ENCODE measurements around the gene EIF5. TPM values are rescaled to one million over a fixed set of nuclear protein-coding genes. Genes with fewer than 3 reads are reported as not detected.

The EIF5 gene
- total RNA-seq, 1 experiment from 2014 or later, result 238 TPM

- Histone ChIP-seq H3K9me2 (ENCODE audit: insufficient read depth) (no peaks in the 10 kb centered on the region), H3K27me3 (ENCODE audit: insufficient read depth, low read length) (no peaks in the 10 kb centered on the region), H3K4me1 (ENCODE audit: control insufficient read depth in 1 of 2, insufficient read depth in 2 of 2, low read length in 2 of 2) (peaks cover 0 to 8% of the 10 kb centered on the region in 2 experiments; a peak in 2 of 4 replicates), H3K4me3 (replicated peaks in 1 of 2; ENCODE audit: low read depth in 1 of 2, low read length in 2 of 2) (no peak overlapping the region), H3K9ac (ENCODE audit: low read length) (no peak overlapping the region), H3K79me2 (ENCODE audit: insufficient read depth, low read length) (no peaks in the 10 kb centered on the region), H3K9me3 (ENCODE audit: control insufficient read depth in 1 of 2, insufficient read depth in 1 of 2, low read depth in 1 of 2, low read length in 2 of 2) (peaks cover 11 to 12% of the 10 kb centered on the region in 2 experiments; a peak in 2 of 4 replicates), H3K27ac (ENCODE audit: low read depth, low read length) (no peak overlapping the region), H4K20me1 (ENCODE audit: insufficient read depth) (no peaks in the 10 kb centered on the region), H2AFZ (ENCODE audit: low read depth, low read length, poor library complexity, severe bottlenecking) (no peak overlapping the region), H3K4me2 (ENCODE audit: low read length) (no peak overlapping the region), H3K36me3 (ENCODE audit: control insufficient read depth in 1 of 2, insufficient read depth in 2 of 2, low read length in 2 of 2) (no peaks in the 10 kb centered on the region)
- BruUV-seq (replicated peaks), result no TSS peak
- TF ChIP-seq RAD21 (IDR thresholded peaks at IDR 0.05; ENCODE audit: low read depth) (no peak), SP1 (IDR thresholded peaks at IDR 0.05; ENCODE audit: low read depth) (peak; percentile 27; the same call in 1 of the 2 replicates), CEBPB (IDR thresholded peaks at IDR 0.05; ENCODE audit: low read depth) (peak; percentile 33; the same call in 1 of the 2 replicates), CBX3 (IDR thresholded peaks at IDR 0.05; ENCODE audit: low read depth) (peak; percentile 100)
- TF ChIP-seq, protein P1, sequence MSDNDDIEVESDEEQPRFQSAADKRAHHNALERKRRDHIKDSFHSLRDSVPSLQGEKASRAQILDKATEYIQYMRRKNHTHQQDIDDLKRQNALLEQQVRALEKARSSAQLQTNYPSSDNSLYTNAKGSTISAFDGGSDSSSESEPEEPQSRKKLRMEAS (IDR thresholded peaks at IDR 0.05), result 0 out of 2 replicates have a peak, but pooled peaks have one; percentile 22
- ATAC-seq, result no peak
- ChIA-PET POLR2A (no interaction called here), RAD21 (ENCODE audit: low non-redundant PET in 1 of 2, low total read pairs in 2 of 2, uncharacterized antibody in 2 of 2, unreplicated experiment in 2 of 2) (no interaction called here), CTCF (no interaction called here)
- intact Hi-C loops (cut with micrococcal nuclease), result no loop called here
- peak; percentile 29 for DNase-seq (ENCODE audit: low read depth, low spot score)
Observed at GRCh38 chr14:103362780-103363179, 28.7 kb downstream of the EIF5 start.

GRCh38 chr14:103366741-103367140 lies 32.7 kb downstream of the EIF5 start:
- Histone ChIP-seq H2AFZ (ENCODE audit: low read depth, low read length, poor library complexity, severe bottlenecking) (no peak overlapping the region), H3K9ac (ENCODE audit: low read length) (no peak overlapping the region), H3K4me1 (ENCODE audit: control insufficient read depth in 1 of 2, insufficient read depth in 2 of 2, low read length in 2 of 2) (peaks cover 0 to 5% of the 10 kb centered on the region in 2 experiments; a peak in 2 of 4 replicates), H3K79me2 (ENCODE audit: insufficient read depth, low read length) (no peaks in the 10 kb centered on the region), H3K9me3 (ENCODE audit: control insufficient read depth in 1 of 2, insufficient read depth in 1 of 2, low read depth in 1 of 2, low read length in 2 of 2) (peaks cover 9 to 12% of the 10 kb centered on the region in 2 experiments; a peak in 2 of 4 replicates), H3K9me2 (ENCODE audit: insufficient read depth) (no peaks in the 10 kb centered on the region), H3K27me3 (ENCODE audit: insufficient read depth, low read length) (no peaks in the 10 kb centered on the region), H4K20me1 (ENCODE audit: insufficient read depth) (no peaks in the 10 kb centered on the region), H3K4me2 (ENCODE audit: low read length) (no peak overlapping the region), H3K36me3 (ENCODE audit: control insufficient read depth in 1 of 2, insufficient read depth in 2 of 2, low read length in 2 of 2) (no peaks in the 10 kb centered on the region), H3K4me3 (replicated peaks in 1 of 2; ENCODE audit: low read depth in 1 of 2, low read length in 2 of 2) (no peak overlapping the region), H3K27ac (ENCODE audit: low read depth, low read length) (no peak overlapping the region)
- BruUV-seq (replicated peaks), result no TSS peak
- TF ChIP-seq POLR2A (IDR thresholded peaks at IDR 0.05; ENCODE audit: borderline replicate concordance, extremely low read depth, insufficient read depth, insufficient read length), result no peak
- TF ChIP-seq, protein P2, sequence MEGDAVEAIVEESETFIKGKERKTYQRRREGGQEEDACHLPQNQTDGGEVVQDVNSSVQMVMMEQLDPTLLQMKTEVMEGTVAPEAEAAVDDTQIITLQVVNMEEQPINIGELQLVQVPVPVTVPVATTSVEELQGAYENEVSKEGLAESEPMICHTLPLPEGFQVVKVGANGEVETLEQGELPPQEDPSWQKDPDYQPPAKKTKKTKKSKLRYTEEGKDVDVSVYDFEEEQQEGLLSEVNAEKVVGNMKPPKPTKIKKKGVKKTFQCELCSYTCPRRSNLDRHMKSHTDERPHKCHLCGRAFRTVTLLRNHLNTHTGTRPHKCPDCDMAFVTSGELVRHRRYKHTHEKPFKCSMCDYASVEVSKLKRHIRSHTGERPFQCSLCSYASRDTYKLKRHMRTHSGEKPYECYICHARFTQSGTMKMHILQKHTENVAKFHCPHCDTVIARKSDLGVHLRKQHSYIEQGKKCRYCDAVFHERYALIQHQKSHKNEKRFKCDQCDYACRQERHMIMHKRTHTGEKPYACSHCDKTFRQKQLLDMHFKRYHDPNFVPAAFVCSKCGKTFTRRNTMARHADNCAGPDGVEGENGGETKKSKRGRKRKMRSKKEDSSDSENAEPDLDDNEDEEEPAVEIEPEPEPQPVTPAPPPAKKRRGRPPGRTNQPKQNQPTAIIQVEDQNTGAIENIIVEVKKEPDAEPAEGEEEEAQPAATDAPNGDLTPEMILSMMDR (IDR thresholded peaks at IDR 0.05 in 2 of 3, conservative IDR thresholded peaks at IDR 0.05 in 1 of 3; ENCODE audit: borderline replicate concordance in 1 of 3, insufficient read depth in 1 of 3, low read depth in 2 of 3, low read length in 2 of 3), result no peak
- TF ChIP-seq SRF (IDR thresholded peaks at IDR 0.05; ENCODE audit: low read depth), result no peak
- TF ChIP-seq ZNF274 (IDR thresholded peaks at IDR 0.05; ENCODE audit: low read depth, low read length), result no peak
- no peak for TF ChIP-seq CBX3 (IDR thresholded peaks at IDR 0.05; ENCODE audit: low read depth)
- TF ChIP-seq POLR2AphosphoS5 (IDR thresholded peaks at IDR 0.05; ENCODE audit: low read depth, low read length), result no peak
- no peak for TF ChIP-seq YY1 (IDR thresholded peaks at IDR 0.05; ENCODE audit: extremely low read depth, insufficient replicate concordance, low read depth, low read length)
- TF ChIP-seq ELF1 (IDR thresholded peaks at IDR 0.05; ENCODE audit: borderline replicate concordance, low read depth), result no peak
- no peak for TF ChIP-seq SP1 (IDR thresholded peaks at IDR 0.05; ENCODE audit: low read depth)
- TF ChIP-seq, protein P3, sequence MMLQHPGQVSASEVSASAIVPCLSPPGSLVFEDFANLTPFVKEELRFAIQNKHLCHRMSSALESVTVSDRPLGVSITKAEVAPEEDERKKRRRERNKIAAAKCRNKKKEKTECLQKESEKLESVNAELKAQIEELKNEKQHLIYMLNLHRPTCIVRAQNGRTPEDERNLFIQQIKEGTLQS (IDR thresholded peaks at IDR 0.05), result no peak
- TF ChIP-seq FOSL1 (IDR thresholded peaks at IDR 0.05; ENCODE audit: low read depth), result no peak
- no peak for TF ChIP-seq REST (IDR thresholded peaks at IDR 0.05; ENCODE audit: low read depth)
- ChIA-PET POLR2A (no interaction called here), CTCF (interaction anchor here (2.6 kb wide), 1 partner anchor 24 kb away, joined by 8 read pairs; no protein-coding TSS in a partner anchor), RAD21 (ENCODE audit: low non-redundant PET in 1 of 2, low total read pairs in 2 of 2, uncharacterized antibody in 2 of 2, unreplicated experiment in 2 of 2) (no interaction called here)
- intact Hi-C loops (cut with micrococcal nuclease), result no loop called here
- DNase-seq (ENCODE audit: low read depth, low spot score), result no peak
- ATAC-seq, result no peak

Data from HCT116 (cell line).